Adrenal gland (tissue), 5 donors: ENCODE measurements around the gene NPC1L1.

Source experiments
- POLR2A ChIP-seq, 2 donors: fragments of 450-650 bp; IDR thresholded peaks; one replicate each; pipeline ENCODE4 v1.6.1; 2017; ENCODE audit warnings: antibody characterized with exemption in 2 of 2, mild to moderate bottlenecking in 2 of 2, moderate library complexity in 1 of 2
- TF ChIP-seq, protein P1 (sequence below), 6 experiments: fragments of 450-650 bp in 4 of 6; fragments of 200-600 bp in 2 of 6; sonication (generic) in 1 of 6; IDR thresholded peaks; 1 replicate in 5 of 6; 2 replicates in 1 of 6; pipeline versions ENCODE4 v1.5.1 to v1.8.0; 2016 to 2021; ENCODE audit warnings: antibody characterized with exemption in 6 of 6, mild to moderate bottlenecking in 2 of 6, moderate library complexity in 1 of 6
- donor health status: DM: no; HTN: no; CAD: no.

- TF ChIP-seq, protein P1, sequence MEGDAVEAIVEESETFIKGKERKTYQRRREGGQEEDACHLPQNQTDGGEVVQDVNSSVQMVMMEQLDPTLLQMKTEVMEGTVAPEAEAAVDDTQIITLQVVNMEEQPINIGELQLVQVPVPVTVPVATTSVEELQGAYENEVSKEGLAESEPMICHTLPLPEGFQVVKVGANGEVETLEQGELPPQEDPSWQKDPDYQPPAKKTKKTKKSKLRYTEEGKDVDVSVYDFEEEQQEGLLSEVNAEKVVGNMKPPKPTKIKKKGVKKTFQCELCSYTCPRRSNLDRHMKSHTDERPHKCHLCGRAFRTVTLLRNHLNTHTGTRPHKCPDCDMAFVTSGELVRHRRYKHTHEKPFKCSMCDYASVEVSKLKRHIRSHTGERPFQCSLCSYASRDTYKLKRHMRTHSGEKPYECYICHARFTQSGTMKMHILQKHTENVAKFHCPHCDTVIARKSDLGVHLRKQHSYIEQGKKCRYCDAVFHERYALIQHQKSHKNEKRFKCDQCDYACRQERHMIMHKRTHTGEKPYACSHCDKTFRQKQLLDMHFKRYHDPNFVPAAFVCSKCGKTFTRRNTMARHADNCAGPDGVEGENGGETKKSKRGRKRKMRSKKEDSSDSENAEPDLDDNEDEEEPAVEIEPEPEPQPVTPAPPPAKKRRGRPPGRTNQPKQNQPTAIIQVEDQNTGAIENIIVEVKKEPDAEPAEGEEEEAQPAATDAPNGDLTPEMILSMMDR (IDR thresholded peaks at IDR 0.05) = no peak
- no peak for TF ChIP-seq POLR2A (IDR thresholded peaks at IDR 0.05)
Observed at GRCh38 chr7:44583146-44583865, 42.2 kb upstream of the NPC1L1 start.
